ENCODE results near the gene HDAC4.
"Not testable (repeated sequence)": the region's sequence is repeated elsewhere in the genome, so short reads cannot be mapped to it uniquely, and the experiment has no call there.

Gene HDAC4

GRCh38 chr2:239400596-239401066 lies at the start of gene HDAC4:
TSS of gene HDAC4 (minus strand) at chr2:239401020. CDS start at chr2:239352699, 48,321 bp downstream.
- DNase-seq (ENCODE audit: low read depth), result no peak

DNA sequence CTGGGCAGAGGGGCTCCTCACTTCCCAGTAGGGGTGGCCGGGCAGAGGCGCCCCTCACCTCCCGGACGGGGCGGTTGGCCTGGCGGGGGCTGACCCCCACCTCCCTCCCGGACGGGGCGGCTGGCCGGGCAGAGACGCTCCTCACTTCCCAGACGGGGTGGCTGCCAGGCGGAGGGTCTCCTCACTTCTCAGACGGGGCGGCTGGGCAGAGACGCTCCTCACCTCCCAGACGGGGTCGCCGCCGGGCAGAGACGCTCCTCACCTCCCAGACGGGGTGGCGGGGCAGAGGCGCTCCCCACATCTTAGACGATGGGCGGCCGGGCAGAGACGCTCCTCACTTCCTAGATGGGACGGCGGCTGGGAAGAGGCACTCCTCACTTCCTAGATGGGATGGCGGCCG lies 48.6 kb upstream of the HDAC4 start:
- DNase-seq (ENCODE audit: low read depth), result not testable (repeated sequence)

DNA sequence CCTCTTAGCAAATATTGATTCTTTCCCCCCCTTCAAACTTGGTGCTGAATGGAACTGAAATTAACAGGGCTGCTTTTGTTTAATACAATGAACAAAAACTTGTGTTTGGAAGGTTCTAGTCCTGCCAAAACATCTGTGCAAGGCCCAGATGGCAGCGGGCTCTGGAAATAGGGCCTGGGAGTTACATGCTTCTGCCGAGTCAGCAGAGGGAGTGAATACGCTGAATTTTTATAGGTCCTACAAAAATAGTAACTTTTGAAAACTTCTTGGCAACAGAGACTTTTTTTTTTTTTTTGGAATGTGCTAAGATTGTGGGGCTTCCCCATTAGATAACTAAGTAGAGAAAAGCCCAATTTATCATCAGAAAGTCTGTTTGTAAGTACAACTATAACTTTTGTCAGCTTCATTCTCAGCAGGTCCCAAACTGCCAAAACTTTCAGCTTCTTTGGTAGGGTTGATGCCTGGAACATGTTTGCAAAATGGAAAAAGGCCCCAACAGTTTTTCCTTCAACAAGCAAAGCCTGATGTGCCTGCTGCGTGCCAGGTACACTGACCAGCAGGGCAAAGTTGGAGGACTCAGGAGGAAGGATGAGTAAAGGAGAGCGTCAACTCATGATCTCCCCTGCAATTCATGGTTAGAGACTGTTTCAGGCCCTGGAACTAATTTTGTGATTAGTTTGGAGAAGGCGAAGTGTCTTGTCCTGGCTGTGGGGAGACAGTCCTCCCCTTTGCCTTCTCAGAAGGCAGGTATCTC lies 45.1 kb upstream of the HDAC4 start:
- DNase-seq (ENCODE audit: low read depth), result no peak

GRCh38 chr2:239444626-239445577 lies 44.1 kb upstream of the HDAC4 start:
- DNase-seq (ENCODE audit: low read depth), result no peak

DNA sequence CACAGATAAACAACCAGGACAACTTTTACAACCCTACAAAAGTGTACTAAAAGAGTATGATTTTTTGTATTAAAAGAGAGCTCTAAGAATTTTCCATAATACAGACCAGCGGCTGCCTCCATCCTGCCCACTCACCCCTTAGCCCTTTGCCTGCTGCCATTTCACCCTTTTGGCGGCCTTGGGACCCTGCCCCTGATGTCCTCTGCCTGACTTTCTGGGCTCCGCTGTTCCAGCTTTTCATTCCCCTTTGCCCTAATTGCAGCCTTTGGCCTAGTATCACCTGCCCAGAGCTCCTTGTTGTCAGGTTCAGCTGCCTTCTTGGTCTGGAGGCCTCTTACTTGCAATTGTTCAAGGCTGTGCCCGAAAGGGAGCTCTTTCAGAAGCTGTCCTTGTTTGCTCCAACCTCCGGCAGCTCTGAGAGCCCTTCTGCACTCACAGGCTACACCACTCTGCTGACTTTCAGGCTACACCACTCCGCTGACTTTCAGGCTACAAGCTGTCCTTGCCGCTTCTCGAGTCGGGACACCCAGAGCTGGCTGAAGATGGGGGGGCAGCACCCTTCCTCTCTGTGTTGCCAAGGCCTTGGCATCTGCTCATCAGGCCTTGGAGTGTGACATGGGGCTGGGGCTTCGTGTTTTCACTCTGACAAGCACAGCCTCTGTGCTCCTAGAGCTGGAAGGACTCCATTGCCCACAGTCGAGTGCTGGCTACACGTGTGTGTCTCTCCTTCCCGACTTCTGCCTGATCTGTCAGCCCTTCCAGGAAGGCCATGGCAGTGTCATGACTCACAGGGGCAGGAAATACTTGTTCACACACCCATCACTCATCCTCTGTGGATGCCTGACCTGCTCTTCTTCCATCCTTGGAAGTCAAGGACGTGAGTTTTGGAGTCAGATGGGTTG lies 43.1 kb upstream of the HDAC4 start:
- no peak for DNase-seq (ENCODE audit: low read depth)

GRCh38 chr2:239443102-239443620 lies 42.3 kb upstream of the HDAC4 start:
- DNase-seq (ENCODE audit: low read depth), result no peak

DNA sequence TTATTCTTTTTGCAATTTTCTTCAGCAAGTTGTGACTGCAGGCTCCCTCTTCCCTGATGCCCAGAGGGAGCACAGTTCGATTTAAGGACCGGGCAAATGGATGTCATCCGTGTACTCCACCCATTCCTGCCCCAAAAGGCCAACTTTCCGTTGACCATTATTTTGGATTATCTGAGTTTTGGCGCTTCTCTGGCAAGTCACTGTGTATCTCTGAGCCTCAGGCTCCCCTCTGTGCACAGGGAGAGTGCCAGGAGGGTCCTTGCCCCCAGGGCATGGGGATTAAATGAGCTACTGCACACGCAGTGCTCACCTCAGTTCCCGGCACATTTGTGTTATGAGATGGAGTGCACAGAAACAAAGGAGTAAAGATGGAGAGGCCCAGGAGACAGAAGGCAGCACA lies 41.4 kb upstream of the HDAC4 start:
- no peak for DNase-seq (ENCODE audit: low read depth)

- DNase-seq (ENCODE audit: low read depth), result no peak
Measured at GRCh38 chr2:239441261-239442078, 40.6 kb upstream of the HDAC4 start.

DNA sequence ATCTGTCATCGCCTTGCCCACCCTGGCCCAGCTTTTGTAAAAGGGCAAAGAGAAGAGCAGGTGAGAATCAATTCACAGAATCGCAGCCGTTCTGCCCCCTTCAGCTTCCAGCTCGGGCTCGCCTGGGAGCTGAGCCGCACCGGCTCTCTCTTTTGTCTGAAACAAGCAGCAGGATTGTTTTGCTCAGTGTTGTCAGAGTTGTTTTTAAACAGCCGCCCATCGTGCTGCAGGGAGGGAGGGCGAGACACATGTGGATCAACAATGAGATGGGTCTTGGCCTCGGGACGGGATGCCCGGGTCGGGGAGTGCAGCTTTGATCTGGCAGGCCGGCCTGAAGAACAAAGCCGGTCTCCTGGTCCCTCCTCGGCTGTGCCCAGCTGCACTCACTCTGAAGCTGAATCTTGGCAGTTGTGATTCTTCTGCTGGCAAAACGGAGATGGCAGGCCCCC lies 39.7 kb upstream of the HDAC4 start:
- no peak for DNase-seq (ENCODE audit: low read depth)

DNA sequence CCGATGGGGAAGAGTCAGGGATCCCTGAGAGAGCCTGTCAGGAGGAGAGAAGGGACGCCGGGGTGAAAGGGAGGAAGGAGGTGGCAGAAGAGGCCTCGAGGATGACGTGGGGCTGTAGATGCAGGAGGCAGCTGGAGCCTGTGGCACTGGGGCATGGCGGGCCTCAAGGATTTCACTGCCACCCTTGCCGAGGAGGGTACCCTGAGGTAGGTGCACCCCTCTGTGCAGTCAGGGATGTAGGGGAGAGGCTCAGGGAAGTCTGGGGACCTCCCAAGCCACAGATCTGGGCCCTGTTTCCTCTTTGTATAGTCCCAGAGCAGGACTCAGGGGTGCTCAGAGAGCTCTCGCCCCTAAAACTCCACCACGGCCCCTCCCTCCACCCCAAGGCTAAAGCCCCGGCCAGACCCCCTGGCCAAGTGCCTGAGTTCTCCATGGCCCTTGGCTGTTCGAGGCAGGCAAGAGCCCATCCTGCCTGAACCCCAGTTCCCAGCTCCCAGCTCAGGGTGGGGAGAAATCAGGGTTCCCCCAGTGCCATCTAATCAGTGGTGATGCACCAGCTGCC lies 39.0 kb upstream of the HDAC4 start:
- DNase-seq (ENCODE audit: low read depth), result no peak

DNA sequence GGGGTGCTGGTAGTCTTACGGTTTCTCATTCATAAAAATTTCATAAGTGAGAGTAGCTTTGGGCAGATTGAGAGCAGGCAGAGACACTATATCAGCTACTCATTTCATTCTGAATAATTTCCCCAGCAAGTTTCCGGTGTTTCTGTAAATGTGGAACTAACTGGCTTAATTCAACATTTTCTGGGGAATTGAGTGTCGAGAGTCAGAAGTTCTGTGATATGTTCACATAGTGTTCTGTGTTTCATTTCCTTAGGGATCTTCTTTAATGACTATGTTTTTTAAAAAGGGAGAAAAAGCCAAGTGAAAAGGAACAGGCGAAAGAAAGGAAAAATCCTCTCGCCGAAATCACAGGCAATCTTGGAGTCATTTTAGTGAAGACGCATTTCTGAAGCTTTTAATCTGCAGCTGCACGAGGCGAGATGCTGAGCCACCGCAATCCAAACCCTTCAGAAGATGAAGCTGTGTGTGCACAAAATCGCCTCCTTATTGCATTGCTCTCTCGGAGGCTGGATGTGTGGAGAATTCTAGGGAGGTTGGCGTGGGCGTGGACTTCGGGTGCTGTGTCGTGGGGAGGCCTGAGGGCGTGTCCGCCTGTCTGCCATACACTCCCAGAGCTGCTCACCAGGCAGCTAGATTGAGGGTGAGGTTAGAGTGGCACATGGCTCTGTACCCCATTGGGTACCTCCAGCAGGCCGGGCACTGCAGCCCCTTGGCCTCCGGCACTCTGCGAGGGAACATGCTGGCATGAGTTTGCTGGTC lies 38.4 kb upstream of the HDAC4 start:
- DNase-seq (ENCODE audit: low read depth), result no peak

- no peak for DNase-seq (ENCODE audit: low read depth)
Measured at GRCh38 chr2:239438368-239438767, 37.5 kb upstream of the HDAC4 start.

DNA sequence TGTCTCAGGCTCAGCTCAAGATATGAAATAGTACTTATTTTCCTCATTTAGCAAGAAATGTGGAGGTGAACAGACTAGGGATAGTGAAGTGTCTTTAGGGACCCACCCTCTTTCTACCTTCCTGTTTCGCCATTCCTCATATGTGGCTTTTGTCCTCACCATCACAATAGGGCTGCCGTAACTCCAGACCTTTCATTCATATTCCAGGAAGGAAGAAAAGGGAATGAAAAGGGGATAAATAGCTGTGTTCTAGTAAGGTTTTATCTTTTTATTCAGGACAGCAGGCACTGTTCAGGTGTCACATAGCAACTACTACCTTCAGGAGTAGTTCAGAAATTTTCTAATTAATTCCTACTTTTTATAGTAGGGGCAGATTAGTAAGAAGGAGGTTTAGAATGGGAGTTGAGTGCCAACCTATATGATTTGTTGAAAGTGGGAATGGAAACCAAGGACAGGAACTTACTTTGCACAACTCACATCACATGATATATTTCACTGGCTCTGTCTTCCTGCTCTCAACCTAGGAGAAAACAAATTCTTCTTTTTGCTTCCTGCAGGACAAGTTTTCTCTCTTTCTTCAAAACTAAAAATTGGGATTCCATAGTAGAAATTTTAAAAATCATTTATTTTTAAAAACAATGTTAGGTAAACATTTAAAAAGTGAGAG lies 36.0 kb upstream of the HDAC4 start:
- no peak for DNase-seq (ENCODE audit: low read depth)

DNA sequence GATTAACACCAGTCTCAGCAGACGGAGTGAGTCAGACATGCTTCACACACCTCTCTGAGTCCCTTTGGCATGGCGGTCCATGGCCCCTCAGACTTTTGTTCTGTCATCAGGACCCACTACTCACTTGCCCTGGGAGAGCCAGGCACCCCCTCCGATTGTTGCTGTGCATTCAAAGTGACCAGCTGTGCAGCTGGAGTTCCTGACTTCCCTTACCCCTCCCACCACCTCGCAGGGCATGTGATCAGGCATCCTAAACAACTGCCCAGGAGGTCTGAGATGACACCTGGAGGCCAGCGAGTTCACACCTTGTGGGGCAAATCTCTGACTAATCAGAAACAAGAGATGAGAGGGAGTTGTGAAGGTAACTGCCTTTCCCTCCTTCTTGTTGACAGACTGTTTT lies 35.3 kb upstream of the HDAC4 start:
- no peak for DNase-seq (ENCODE audit: low read depth)

- DNase-seq (ENCODE audit: low read depth), result no peak
Measured at GRCh38 chr2:239433777-239434403, 33.1 kb upstream of the HDAC4 start.

- DNase-seq (ENCODE audit: low read depth), result no peak
Measured at GRCh38 chr2:239432174-239432573, 31.4 kb upstream of the HDAC4 start.

GRCh38 chr2:239431536-239431935 lies 30.7 kb upstream of the HDAC4 start:
- no peak for DNase-seq (ENCODE audit: low read depth)
